Lung (tissue), 12 donors: ENCODE measurements around the gene BMPR1B. TPM values are rescaled to one million over a fixed set of nuclear protein-coding genes. Genes with fewer than 3 reads are reported as not detected.

Experiments
- ATAC-seq: fragments of 200-7000 bp; cut with Tn5 transposase; one replicate; pipeline ENCODE4 v1.9.1; 2020; ENCODE audit warnings: moderate number of reproducible peaks; ENCODE audit not compliant: insufficient read depth, low FRiP score
- DNase-seq, 3 donors: peaks; one replicate each; pipeline ENCODE4 v3.0.0-alpha.2; 2013 to 2017
- H3K27ac ChIP-seq, 2 donors: one replicate each; pipeline ENCODE4 v1.5.1; 2013; ENCODE audit warnings: mild to moderate bottlenecking in 2 of 2, moderate library complexity in 2 of 2, control low read depth in 1 of 2, inconsistent platforms in 1 of 2, low read depth in 1 of 2, low read length in 1 of 2
- H3K27me3 ChIP-seq, 3 donors: one replicate each; pipeline ENCODE4 v1.5.1; 2013; ENCODE audit warnings: low read length in 2 of 3; ENCODE audit not compliant: control insufficient read depth in 3 of 3, insufficient read depth in 3 of 3
- H3K36me3 ChIP-seq, 4 donors: one replicate each; pipeline ENCODE4 v1.5.1; 2013; ENCODE audit warnings: low read length in 4 of 4, mild to moderate bottlenecking in 1 of 4, moderate library complexity in 1 of 4; ENCODE audit not compliant: control insufficient read depth in 4 of 4, insufficient read depth in 4 of 4
- H3K4me1 ChIP-seq, 5 donors: one replicate each; pipeline ENCODE4 v1.5.1; 2013; ENCODE audit warnings: low read length in 5 of 5, mild to moderate bottlenecking in 2 of 5, moderate library complexity in 1 of 5; ENCODE audit not compliant: control insufficient read depth in 5 of 5, insufficient read depth in 5 of 5
- H3K4me3 ChIP-seq: one replicate; pipeline ENCODE4 v1.5.1; 2013; ENCODE audit warnings: mild to moderate bottlenecking, control low read depth, moderate library complexity
- H3K9ac ChIP-seq, 2 donors: one replicate each; pipeline ENCODE4 v1.5.1; 2013; ENCODE audit warnings: low read length in 2 of 2, control low read depth in 1 of 2; ENCODE audit not compliant: insufficient read depth in 1 of 2
- H3K9me3 ChIP-seq, 4 donors: one replicate each; pipeline ENCODE4 v1.5.1; 2013; ENCODE audit warnings: low read length in 3 of 4, mild to moderate bottlenecking in 1 of 4, moderate library complexity in 1 of 4; ENCODE audit not compliant: control insufficient read depth in 4 of 4, insufficient read depth in 3 of 4
- WGBS, 2 donors: extraction: QIAGEN DNeasy Blood & Tissue Kit; methylation state at CpG; one replicate each; pipeline ENCODE4 v1.1.7; 2013; 5-methylcytosine and 5-hydroxymethylcytosine counted together
- polyA plus RNA-seq, 2 donors: library from polyadenylated mRNA; stranded (reverse); fragments of 200-250 nt; gene quantifications; one replicate each; pipeline ENCODE4 v1.2.1, GENCODE V29; 2013
- total RNA-seq, 2 donors: library from RNA; depleted of rRNA in 1 of 2; stranded (reverse); fragments of >200 nt in 1 of 2; gene quantifications; one replicate each; pipeline ENCODE4 v1.2.1, GENCODE V29; 2014 to 2021
- TF ChIP-seq, protein P1 (sequence below): IDR thresholded peaks from 2 replicates; pipeline ENCODE4 v1.5.1; 2012; ENCODE audit warnings: mild to moderate bottlenecking; ENCODE audit errors: control extremely low read depth, extremely low read depth
- donor health status: control.
- donor health status: control.
- donor health status: Bipolar disorder and iron deficiency.
- donor health status: healthy.
- donor health status: DM: yes; HTN: yes; CAD: no.

The BMPR1B gene
- total and polyA plus RNA-seq, 4 donors = 0.65 to 7.3 (median 1.9) TPM

DNA sequence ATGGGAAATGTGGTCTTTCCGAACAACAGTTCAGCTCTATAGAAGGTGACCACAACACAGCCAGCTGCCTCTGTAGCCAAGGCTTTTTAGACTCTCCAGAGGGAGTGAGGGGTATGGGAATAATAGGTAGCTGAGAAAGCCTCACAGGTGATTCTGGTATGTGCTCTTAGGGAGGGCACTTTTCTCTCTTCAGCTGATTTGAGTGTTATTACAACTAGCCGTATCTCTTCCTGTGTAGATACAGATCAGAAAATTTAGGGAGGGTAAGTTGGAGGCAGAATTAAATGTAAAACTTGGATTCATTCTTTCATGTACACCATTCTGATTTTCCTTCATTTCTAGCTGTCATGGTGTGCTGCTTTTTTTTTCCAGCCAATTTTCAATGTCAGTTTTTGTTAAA lies 154.9 kb downstream of the BMPR1B start:
- Histone ChIP-seq H3K9ac (no peak overlapping the region), H3K4me1 (no peaks in the 10 kb centered on the region), H3K9me3 (peaks cover 0 to 10% (median 4%) of the 10 kb centered on the region in 4 donors), H3K27ac (no peak overlapping the region), H3K4me3 (no peak overlapping the region), H3K36me3 (no peaks in the 10 kb centered on the region), H3K27me3 (no peaks in the 10 kb centered on the region)
- TF ChIP-seq, protein P1, sequence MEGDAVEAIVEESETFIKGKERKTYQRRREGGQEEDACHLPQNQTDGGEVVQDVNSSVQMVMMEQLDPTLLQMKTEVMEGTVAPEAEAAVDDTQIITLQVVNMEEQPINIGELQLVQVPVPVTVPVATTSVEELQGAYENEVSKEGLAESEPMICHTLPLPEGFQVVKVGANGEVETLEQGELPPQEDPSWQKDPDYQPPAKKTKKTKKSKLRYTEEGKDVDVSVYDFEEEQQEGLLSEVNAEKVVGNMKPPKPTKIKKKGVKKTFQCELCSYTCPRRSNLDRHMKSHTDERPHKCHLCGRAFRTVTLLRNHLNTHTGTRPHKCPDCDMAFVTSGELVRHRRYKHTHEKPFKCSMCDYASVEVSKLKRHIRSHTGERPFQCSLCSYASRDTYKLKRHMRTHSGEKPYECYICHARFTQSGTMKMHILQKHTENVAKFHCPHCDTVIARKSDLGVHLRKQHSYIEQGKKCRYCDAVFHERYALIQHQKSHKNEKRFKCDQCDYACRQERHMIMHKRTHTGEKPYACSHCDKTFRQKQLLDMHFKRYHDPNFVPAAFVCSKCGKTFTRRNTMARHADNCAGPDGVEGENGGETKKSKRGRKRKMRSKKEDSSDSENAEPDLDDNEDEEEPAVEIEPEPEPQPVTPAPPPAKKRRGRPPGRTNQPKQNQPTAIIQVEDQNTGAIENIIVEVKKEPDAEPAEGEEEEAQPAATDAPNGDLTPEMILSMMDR = no peak
- WGBS, 2 donors = 73 to 76% methylated on average over 2 of the region's 2 CpGs
- ATAC-seq = no peak
- no peak for DNase-seq

DNA sequence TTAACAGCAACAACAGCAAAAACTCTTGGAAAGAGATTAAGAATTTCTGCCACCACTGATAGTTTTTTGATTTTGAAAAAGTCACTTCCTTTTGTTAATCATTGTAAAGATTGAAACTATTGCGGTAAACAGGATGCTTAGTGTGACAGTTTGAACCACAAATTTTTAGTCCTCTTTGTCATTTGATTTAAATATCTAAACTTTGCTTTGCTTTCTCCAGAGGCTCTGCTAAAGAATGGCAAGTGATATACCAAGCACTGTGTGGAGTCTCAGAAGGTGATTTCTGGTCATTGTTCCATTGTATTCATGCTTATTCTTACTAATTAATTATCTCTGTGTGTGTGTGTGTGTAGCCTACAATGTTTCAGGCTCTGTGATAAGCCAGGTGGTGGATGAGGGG lies 155.6 kb downstream of the BMPR1B start:
- WGBS, 2 donors = 32 to 49% methylated on average over 1 of the region's 1 CpG
- Histone ChIP-seq H3K27me3 (no peaks in the 10 kb centered on the region), H3K36me3 (no peaks in the 10 kb centered on the region), H3K4me1 (no peaks in the 10 kb centered on the region), H3K4me3 (no peak overlapping the region), H3K9ac (no peak overlapping the region), H3K27ac (no peak overlapping the region), H3K9me3 (peaks cover 0 to 12% (median 5%) of the 10 kb centered on the region in 4 donors)
- ATAC-seq (no peak), DNase-seq (no peak)
- TF ChIP-seq, protein P1 = no peak

DNA sequence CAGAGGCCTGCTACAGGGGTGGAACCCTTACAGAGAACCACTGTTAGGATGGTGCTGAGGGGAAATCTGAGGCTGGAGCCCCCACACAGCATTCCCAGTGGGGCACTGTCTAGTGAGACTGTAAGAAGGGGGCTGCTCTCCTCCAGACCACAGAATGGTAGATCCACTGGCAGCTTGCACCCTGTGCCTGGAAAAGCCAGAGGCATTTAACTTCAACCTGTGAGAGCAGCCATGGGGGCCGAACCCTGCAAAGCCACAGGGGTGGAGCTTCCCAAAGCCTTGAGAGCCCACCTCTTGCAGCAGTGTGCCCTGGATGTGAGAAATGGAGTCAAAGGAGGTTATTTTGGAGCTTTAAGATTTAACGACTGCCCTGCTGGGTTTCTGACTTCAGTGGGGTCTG lies 159.4 kb downstream of the BMPR1B start:
- no peak overlapping the region for H3K9ac ChIP-seq
- DNase-seq = no peak
- WGBS, 2 donors = 95 to 96% methylated on average over 2 of the region's 2 CpGs
- no peaks in the 10 kb centered on the region for H3K4me1 ChIP-seq
- no peak overlapping the region for H3K4me3 ChIP-seq
- H3K27ac ChIP-seq = no peak overlapping the region
- no peak for ATAC-seq
- TF ChIP-seq, protein P1 = no peak
- no peaks in the 10 kb centered on the region for H3K27me3 ChIP-seq
- peaks cover 0 to 12% (median 5%) of the 10 kb centered on the region in 4 donors for H3K9me3 ChIP-seq
- H3K36me3 ChIP-seq = no peaks in the 10 kb centered on the region

DNA sequence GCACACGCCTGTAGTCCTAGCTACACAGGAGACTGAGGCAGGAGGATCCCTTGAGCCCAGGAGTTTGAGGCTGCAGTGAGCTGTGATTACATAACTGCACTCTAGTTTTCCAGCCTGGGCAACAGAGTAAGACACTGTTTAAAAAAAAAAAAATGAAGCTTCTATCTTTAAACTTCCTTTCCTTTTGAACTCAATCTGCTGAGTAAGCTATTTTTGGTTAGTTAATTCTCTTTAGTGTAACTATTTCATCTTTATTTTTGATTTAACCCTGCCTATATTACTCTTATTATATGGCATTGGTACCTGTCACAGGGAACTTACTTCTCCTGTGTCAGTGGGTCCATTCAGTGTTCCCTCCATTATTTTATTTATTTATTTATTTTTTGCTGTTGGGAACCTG lies 160.8 kb downstream of the BMPR1B start:
- Histone ChIP-seq H3K4me1 (no peaks in the 10 kb centered on the region), H3K9me3 (peaks cover 0 to 12% (median 5%) of the 10 kb centered on the region in 4 donors), H3K27me3 (no peaks in the 10 kb centered on the region), H3K4me3 (no peak overlapping the region), H3K9ac (no peak overlapping the region), H3K36me3 (no peaks in the 10 kb centered on the region), H3K27ac (no peak overlapping the region)
- WGBS, 2 donors = 93 to 95% methylated on average over 1 of the region's 1 CpG
- DNase-seq (no peak), ATAC-seq (no peak)
- TF ChIP-seq, protein P1 = no peak
